Common myeloid progenitor, CD34-positive (primary cell): ENCODE results near the gene MSH5.
"Not testable (repeated sequence)": the region's sequence is repeated elsewhere in the genome, so short reads cannot be mapped to it uniquely, and the experiment has no call there.

Experiments
- CTCF ChIA-PET: fragments of 350-600 bp; sonication (Branson Sonifier 250); formaldehyde crosslinking; loops from one replicate; lab custom pipeline; 2021; ENCODE audit warnings: antibody characterized with exemption; lab: Charles Lee
- POLR2A ChIA-PET: fragments of 350-600 bp; sonication (Branson Sonifier 250); formaldehyde crosslinking; loops from one replicate; lab custom pipeline; 2021; ENCODE audit warnings: antibody characterized with exemption; lab: Charles Lee
- DNase-seq, 3 donors: peaks; one replicate each; pipeline versions ENCODE4 v3.0.0 to v3.0.0-alpha.2; 2013
- H3K27ac ChIP-seq, 2 experiments: 1 replicate in 1 of 2; 2 replicates in 1 of 2; pipeline ENCODE4 v1.7.0; 2013; ENCODE audit warnings: inconsistent platforms in 2 of 2, low read length in 2 of 2, mild to moderate bottlenecking in 2 of 2, low read depth in 1 of 2, moderate library complexity in 1 of 2; ENCODE audit not compliant: severe bottlenecking in 2 of 2, insufficient read depth in 1 of 2, poor library complexity in 1 of 2
- H3K27me3 ChIP-seq, 5 experiments: replicated peaks in 2 of 5; 1 replicate in 3 of 5; 2 replicates in 2 of 5; pipeline versions ENCODE4 v1.6.1 to v1.7.0; 2013; ENCODE audit warnings: low read length in 4 of 5, mild to moderate bottlenecking in 2 of 5, moderate library complexity in 2 of 5, inconsistent platforms in 1 of 5; ENCODE audit not compliant: insufficient read depth in 5 of 5, control insufficient read depth in 4 of 5
- H3K36me3 ChIP-seq, 4 experiments: 1 replicate in 2 of 4; 2 replicates in 2 of 4; pipeline versions ENCODE4 v1.6.1 to v1.7.0; 2013; ENCODE audit warnings: low read length in 3 of 4, control low read depth in 1 of 4, mild to moderate bottlenecking in 1 of 4; ENCODE audit not compliant: control insufficient read depth in 4 of 4, insufficient read depth in 4 of 4
- H3K4me1 ChIP-seq, 4 experiments: 1 replicate in 3 of 4; 2 replicates in 1 of 4; pipeline versions ENCODE4 v1.6.1 to v1.7.1; 2013; ENCODE audit warnings: low read length in 3 of 4, mild to moderate bottlenecking in 3 of 4, control low read depth in 1 of 4, inconsistent platforms in 1 of 4, moderate library complexity in 1 of 4; ENCODE audit not compliant: control insufficient read depth in 4 of 4, insufficient read depth in 4 of 4; ENCODE audit errors: control extremely low read depth in 1 of 4
- H3K4me3 ChIP-seq, 7 experiments: 1 replicate in 4 of 7; 2 replicates in 3 of 7; pipeline versions ENCODE4 v1.5.1 to v1.7.0; 2013; ENCODE audit warnings: mild to moderate bottlenecking in 7 of 7, low read length in 6 of 7, moderate library complexity in 6 of 7, inconsistent platforms in 2 of 7, low read depth in 2 of 7, control low read depth in 1 of 7; ENCODE audit not compliant: insufficient read depth in 4 of 7, control insufficient read depth in 1 of 7; ENCODE audit errors: extremely low read depth in 1 of 7
- H3K9me3 ChIP-seq, 5 experiments: 1 replicate in 4 of 5; 2 replicates in 1 of 5; pipeline versions ENCODE4 v1.6.1 to v1.7.1; 2013; ENCODE audit warnings: low read length in 4 of 5, mild to moderate bottlenecking in 2 of 5, inconsistent platforms in 1 of 5, low read depth in 1 of 5, moderate library complexity in 1 of 5; ENCODE audit not compliant: control insufficient read depth in 4 of 5, insufficient read depth in 2 of 5; ENCODE audit errors: control extremely low read depth in 1 of 5
- WGBS: methylation state at CpG from one replicate; pipeline ENCODE4 v1.1.5; 2013; ENCODE audit not compliant: insufficient coverage; 5-methylcytosine and 5-hydroxymethylcytosine counted together

Gene MSH5

DNA sequence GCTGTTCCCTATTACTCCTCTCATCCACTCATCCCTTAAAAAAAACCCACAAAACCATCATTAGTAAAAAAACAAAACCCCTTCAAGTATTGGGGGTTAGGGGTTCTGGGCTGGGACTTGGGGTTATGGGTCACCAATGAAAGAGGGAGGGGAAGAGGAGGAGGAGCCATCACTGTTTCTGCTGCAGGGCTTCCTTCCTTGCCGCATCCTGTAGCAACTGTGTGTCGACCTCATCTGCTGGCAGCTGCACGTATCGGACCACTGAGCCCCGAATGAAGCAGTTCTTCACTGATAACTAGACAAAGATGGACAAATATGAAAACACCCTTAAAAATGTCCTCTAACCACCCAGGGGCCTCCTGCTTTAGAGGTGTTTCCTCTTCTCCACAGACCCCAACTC lies 57.8 kb downstream of the MSH5 start:
- no peaks in the 10 kb centered on the region for H3K27me3 ChIP-seq
- peaks cover 14 to 52% (median 47%) of the 10 kb centered on the region in 4 experiments for H3K4me1 ChIP-seq
- no peaks in the 10 kb centered on the region for H3K9me3 ChIP-seq
- H3K4me3 ChIP-seq, result peak overlapping the region in 1 of 7 experiments; percentile 58
- peaks cover 0 to 23% (median 5%) of the 10 kb centered on the region in 4 experiments for H3K36me3 ChIP-seq
- ChIA-PET CTCF (interaction anchor here (0.5 to 1.3 kb wide), 4 partner anchors 8 to 35 kb away, joined by 3 to 5 read pairs (median 3); no protein-coding TSS in a partner anchor), POLR2A (interaction anchor here (1.8 kb wide), 1 partner anchor 29 kb away, joined by 6 read pairs; no protein-coding TSS in a partner anchor)
- H3K27ac ChIP-seq, result peak overlapping the region in 1 of 2 experiments; percentile 72
- WGBS, result 0% methylated on average over 4 of the region's 5 CpGs
- DNase-seq, result peak in 2 of 3 donors; percentile 39 to 59

DNA sequence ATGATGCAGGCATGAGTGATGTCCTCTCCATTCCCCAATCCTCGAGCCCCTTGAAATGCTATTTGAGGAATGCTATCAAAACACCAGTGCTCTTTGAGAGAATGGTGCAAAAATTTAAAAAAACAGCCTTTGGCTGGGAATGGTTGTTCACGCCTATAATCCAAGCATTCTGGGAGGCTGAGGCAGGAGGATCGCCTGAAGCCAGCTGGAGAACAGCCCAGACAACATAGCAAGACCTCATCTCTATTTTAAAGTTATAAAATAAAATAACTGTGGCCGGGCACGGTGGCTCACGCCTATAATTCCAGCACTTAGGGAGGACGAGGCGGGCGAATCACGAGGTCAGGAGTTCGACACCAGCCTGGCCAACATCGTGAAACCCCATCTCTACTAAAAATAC lies 60.0 kb downstream of the MSH5 start:
- H3K4me1 ChIP-seq, result peaks cover 6 to 31% (median 27%) of the 10 kb centered on the region in 4 experiments
- H3K4me3 ChIP-seq, result no peak overlapping the region
- ChIA-PET POLR2A (interaction anchor here (1.6 kb wide), 1 partner anchor 57 kb away, joined by 4 read pairs; no protein-coding TSS in a partner anchor), CTCF (interaction anchor here (1.2 to 1.6 kb wide), 6 partner anchors 9 to 30 kb away, joined by 3 to 6 read pairs (median 5); no protein-coding TSS in a partner anchor)
- peaks cover 0 to 30% (median 13%) of the 10 kb centered on the region in 4 experiments for H3K36me3 ChIP-seq
- no peak for DNase-seq
- H3K27ac ChIP-seq, result no peak overlapping the region
- no peaks in the 10 kb centered on the region for H3K27me3 ChIP-seq
- no CpG with 5 or more reads among the region's 12 CpGs for WGBS
- no peaks in the 10 kb centered on the region for H3K9me3 ChIP-seq

GRCh38 chr6:31801031-31801927 lies 61.5 kb downstream of the MSH5 start:
- POLR2A ChIA-PET, H3K9me3 ChIP-seq, H3K27me3 ChIP-seq, DNase-seq, H3K4me3 ChIP-seq, H3K27ac ChIP-seq: not testable (repeated sequence)
- Histone ChIP-seq H3K4me1 (peaks cover 8 to 29% (median 24%) of the 10 kb centered on the region in 4 experiments), H3K36me3 (peaks cover 0 to 30% (median 13%) of the 10 kb centered on the region in 4 experiments)
- WGBS, result 97% methylated on average over 5 of the region's 8 CpGs
- CTCF ChIA-PET, result interaction anchor here (1.3 kb wide), 1 partner anchor 74 kb away, joined by 3 read pairs; no protein-coding TSS in a partner anchor

DNA sequence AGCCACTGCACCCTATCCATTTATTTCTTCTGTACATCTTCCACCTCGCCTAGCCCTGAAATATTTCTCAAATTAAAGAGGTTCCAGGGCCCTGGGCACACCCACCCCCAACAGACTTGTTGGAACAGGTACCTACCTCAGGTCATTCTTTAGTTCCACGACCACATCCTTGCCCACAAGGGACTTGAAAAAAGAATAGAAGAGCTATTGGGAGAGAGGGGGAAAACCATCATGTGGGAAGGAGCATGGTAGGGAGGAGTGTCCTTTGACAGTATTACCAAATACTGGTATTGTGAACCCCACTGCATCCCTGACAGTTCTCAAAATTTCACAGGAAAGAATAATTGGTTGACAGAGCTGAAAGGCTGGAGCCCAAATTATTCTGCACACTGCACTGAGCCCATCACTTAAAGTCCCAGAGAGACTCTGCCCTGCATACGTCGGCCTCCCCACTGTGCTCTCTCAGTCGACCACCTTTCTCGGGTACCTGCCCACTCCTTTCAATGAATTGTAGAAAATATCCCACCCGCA lies 66.2 kb downstream of the MSH5 start:
- DNase-seq, result no peak
- no peaks in the 10 kb centered on the region for H3K9me3 ChIP-seq
- CTCF ChIA-PET, result interaction anchor here (0.6 to 3.6 kb wide), 9 partner anchors 8 to 67 kb away, joined by 3 to 18 read pairs (median 5); partner anchors contain the start of genes MSH5 and VARS1
- H3K27ac ChIP-seq, result peak overlapping the region; percentile 85 to 94
- 3% methylated on average over 4 of the region's 7 CpGs for WGBS
- H3K4me3 ChIP-seq, result peak overlapping the region; percentile 73 to 98 (median 95)
- H3K36me3 ChIP-seq, result peaks cover 0 to 16% (median 8%) of the 10 kb centered on the region in 4 experiments
- H3K4me1 ChIP-seq, result peaks cover 6 to 15% (median 11%) of the 10 kb centered on the region in 4 experiments
- H3K27me3 ChIP-seq, result no peaks in the 10 kb centered on the region
- POLR2A ChIA-PET, result interaction anchor here (0.7 to 2.6 kb wide), 7 partner anchors 9 to 1628 kb away, joined by 3 to 14 read pairs (median 6); partner anchors contain the start of genes CLIC1, HSPA1A, HSPA1L and VARS1

DNA sequence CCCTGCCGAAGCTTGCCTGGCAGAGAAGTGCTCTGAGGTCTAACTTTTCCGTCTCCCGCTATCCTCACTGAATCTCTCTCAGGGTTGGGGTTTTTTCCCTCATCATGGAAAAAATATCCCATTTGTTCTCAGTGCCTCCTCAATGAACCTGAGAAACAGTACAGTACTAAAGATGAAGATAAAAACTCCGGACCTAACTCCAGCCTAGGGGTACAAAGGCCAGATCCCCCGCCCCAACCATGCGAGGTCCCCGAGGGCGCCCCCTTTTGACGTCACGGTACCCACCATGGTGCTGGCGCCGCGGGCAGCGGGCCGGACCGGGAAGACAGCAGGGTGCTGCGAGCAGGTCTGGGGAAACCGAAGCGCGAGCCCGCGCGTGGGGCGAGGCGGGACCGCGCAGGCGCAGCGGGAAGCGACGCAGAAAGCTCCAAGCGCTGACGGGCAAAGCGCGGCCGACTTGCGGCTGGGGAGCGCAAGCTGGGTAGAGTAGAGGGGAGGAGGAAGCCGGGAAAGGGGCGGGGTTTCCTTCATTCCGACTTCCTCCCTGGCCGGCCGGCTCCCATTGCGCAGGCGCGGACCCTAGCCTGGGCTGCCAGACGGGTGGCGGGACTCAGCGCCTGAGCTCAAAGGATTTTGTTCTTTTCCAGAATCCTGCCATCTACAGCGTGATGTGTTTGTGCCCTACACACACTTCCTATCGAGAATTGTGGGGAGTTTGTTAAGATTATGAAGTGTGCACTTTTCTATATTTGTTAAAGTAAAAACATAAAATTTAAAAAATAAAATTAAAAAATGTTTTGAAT lies 66.9 kb downstream of the MSH5 start, which contains the start of gene LSM2:
Gene LSM2 (minus strand): TSS at position 497 of the 803 bp plus-strand sequence. CDS start 209 bp downstream, at position 288.
- under 1% methylated on average over 46 of the region's 51 CpGs for WGBS
- POLR2A ChIA-PET, result interaction anchor here (0.5 to 2.6 kb wide), 9 partner anchors 8 to 154 kb away, joined by 3 to 14 read pairs (median 5); partner anchors contain the start of genes CLIC1, HSPA1A, HSPA1L and MSH5

DNA sequence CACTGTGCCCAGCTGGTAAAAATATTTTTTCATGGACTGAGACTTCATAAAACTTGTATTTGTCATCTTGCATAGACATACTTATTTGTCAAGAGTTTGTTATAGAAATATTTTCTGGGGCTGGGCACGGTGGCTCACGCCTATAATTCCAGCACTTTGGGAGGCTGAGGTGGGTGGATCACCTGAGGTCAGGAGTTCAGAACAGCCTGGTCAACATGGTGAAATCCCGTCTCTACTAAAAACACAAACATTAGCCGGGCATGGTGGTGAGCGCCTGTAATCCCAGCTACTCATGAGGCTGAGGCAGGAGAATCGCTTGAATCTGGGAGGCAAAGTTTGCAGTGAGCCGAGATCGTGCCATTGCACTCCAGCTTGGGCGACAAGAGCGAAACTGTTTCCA lies 68.8 kb downstream of the MSH5 start:
- POLR2A ChIA-PET, H3K4me3 ChIP-seq, H3K27ac ChIP-seq, H3K9me3 ChIP-seq, H3K27me3 ChIP-seq, DNase-seq, H3K36me3 ChIP-seq: not testable (repeated sequence)
- peaks cover 6 to 18% (median 14%) of the 10 kb centered on the region in 4 experiments for H3K4me1 ChIP-seq
- CTCF ChIA-PET, result interaction anchor here (1.5 to 1.8 kb wide), 2 partner anchors 10 to 13 kb away, joined by 4 to 5 read pairs; partner anchors contain the start of gene VARS1
- 94% methylated on average over 3 of the region's 10 CpGs for WGBS

More for the DNA sequence above, 66.9 kb downstream of the MSH5 start, which contains the start of gene LSM2:
- Histone ChIP-seq H3K9me3 (no peaks in the 10 kb centered on the region), H3K27me3 (no peaks in the 10 kb centered on the region), H3K4me1 (peaks cover 6 to 15% (median 11%) of the 10 kb centered on the region in 4 experiments), H3K4me3 (peak within 1 kb of the TSS; percentile 73 to 98 (median 95)), H3K36me3 (peaks cover 0 to 13% (median 8%) of the 10 kb centered on the region in 4 experiments), H3K27ac (peak within 1 kb of the TSS; percentile 85 to 94)
- peak; percentile 94 to 97 (median 97) for DNase-seq
- CTCF ChIA-PET, result interaction anchor here (0.6 to 3.6 kb wide), 18 partner anchors 9 to 256 kb away, joined by 3 to 18 read pairs (median 4); partner anchors contain the start of genes HSPA1B, MSH5 and VARS1
